ENCODE measurements around the gene FGF12.

GRCh38 chr3:192170659-192171058, 556.7 kb downstream of the FGF12 start:
- TF ChIP-seq, protein P1, sequence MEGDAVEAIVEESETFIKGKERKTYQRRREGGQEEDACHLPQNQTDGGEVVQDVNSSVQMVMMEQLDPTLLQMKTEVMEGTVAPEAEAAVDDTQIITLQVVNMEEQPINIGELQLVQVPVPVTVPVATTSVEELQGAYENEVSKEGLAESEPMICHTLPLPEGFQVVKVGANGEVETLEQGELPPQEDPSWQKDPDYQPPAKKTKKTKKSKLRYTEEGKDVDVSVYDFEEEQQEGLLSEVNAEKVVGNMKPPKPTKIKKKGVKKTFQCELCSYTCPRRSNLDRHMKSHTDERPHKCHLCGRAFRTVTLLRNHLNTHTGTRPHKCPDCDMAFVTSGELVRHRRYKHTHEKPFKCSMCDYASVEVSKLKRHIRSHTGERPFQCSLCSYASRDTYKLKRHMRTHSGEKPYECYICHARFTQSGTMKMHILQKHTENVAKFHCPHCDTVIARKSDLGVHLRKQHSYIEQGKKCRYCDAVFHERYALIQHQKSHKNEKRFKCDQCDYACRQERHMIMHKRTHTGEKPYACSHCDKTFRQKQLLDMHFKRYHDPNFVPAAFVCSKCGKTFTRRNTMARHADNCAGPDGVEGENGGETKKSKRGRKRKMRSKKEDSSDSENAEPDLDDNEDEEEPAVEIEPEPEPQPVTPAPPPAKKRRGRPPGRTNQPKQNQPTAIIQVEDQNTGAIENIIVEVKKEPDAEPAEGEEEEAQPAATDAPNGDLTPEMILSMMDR (IDR thresholded peaks at IDR 0.05), result no peak
- no peak for TF ChIP-seq POLR2A (IDR thresholded peaks at IDR 0.05)
